H1 (cell line): ENCODE measurements around the gene PRDM15. TPM values are rescaled to one million over a fixed set of nuclear protein-coding genes. Genes with fewer than 3 reads are reported as not detected.

Source experiments
- CTCF ChIA-PET: fragments of 300-600 bp; sonication (Branson Sonifier 250); formaldehyde crosslinking; loops from one replicate; lab custom pipeline; 2021; ENCODE audit not compliant: partially characterized antibody; lab: Charles Lee
- POLR2A ChIA-PET: fragments of 300-600 bp; sonication (Branson Sonifier 250); formaldehyde crosslinking; loops from one replicate; lab custom pipeline; 2021; ENCODE audit warnings: inconsistent platforms; ENCODE audit not compliant: partially characterized antibody; lab: Charles Lee
- DNase-seq, 2 experiments: peaks; one replicate each; pipeline versions ENCODE4 v3.0.0 to v3.0.0-alpha.2; 2010 to 2022; ENCODE audit warnings: low spot score in 2 of 2, low read depth in 1 of 2, mixed read lengths in 1 of 2
- FAIRE-seq: peaks from 2 replicates; lab custom pipeline; 2011; peaks lifted over from hg19 to GRCh38; lab: Jason Lieb, UNC
- H2AFZ ChIP-seq: 2 replicates; pipeline ENCODE4 v1.8.1; 2012; ENCODE audit warnings: low read length, inconsistent platforms
- H2AK5ac ChIP-seq: 2 replicates; pipeline ENCODE4 v1.6.1; 2013; ENCODE audit warnings: low read depth, low read length
- H2BK120ac ChIP-seq: replicated peaks from 2 replicates; pipeline ENCODE3; 2013; ENCODE audit warnings: low read depth, low read length, inconsistent platforms
- H2BK12ac ChIP-seq: 2 replicates; pipeline ENCODE4 v1.6.1; 2013; ENCODE audit warnings: low read depth, low read length
- H2BK15ac ChIP-seq: 2 replicates; pipeline ENCODE4 v1.6.1; 2013; ENCODE audit warnings: low read length
- H2BK20ac ChIP-seq: 2 replicates; pipeline ENCODE4 v1.6.1; 2013; ENCODE audit warnings: low read length
- H2BK5ac ChIP-seq: 2 replicates; pipeline ENCODE4 v1.6.1; 2013; ENCODE audit warnings: low read depth, low read length
- H3K14ac ChIP-seq: 2 replicates; pipeline ENCODE4 v1.6.1; 2013; ENCODE audit warnings: inconsistent platforms; ENCODE audit not compliant: insufficient read length
- H3K18ac ChIP-seq: 2 replicates; pipeline ENCODE4 v1.6.1; 2013; ENCODE audit warnings: low read length; ENCODE audit errors: extremely low read depth
- H3K23ac ChIP-seq: 2 replicates; pipeline ENCODE4 v1.6.1; 2013; ENCODE audit warnings: inconsistent platforms; ENCODE audit not compliant: insufficient read length
- H3K23me2 ChIP-seq: 2 replicates; pipeline ENCODE4 v1.6.1; 2013; ENCODE audit warnings: low read depth, low read length
- H3K27ac ChIP-seq: 2 replicates; pipeline ENCODE4 v1.6.1; 2011; ENCODE audit warnings: low read depth, low read length, inconsistent platforms
- H3K27me3 ChIP-seq, 4 experiments: replicated peaks in 1 of 4; 1 replicate in 1 of 4; 2 replicates in 3 of 4; pipeline versions ENCODE4 v1.6.1 to v1.8.1; 2011 to 2013; ENCODE audit warnings: low read length in 3 of 4, mild to moderate bottlenecking in 3 of 4, inconsistent platforms in 2 of 4, mixed read lengths in 2 of 4, moderate library complexity in 1 of 4; ENCODE audit not compliant: control insufficient read depth in 3 of 4, insufficient read depth in 3 of 4; ENCODE audit errors: extremely low read depth in 1 of 4
- H3K36me3 ChIP-seq, 4 experiments: 2 replicates each; pipeline versions ENCODE4 v1.6.1 to v1.8.1; 2011 to 2013; ENCODE audit warnings: mild to moderate bottlenecking in 4 of 4, low read length in 3 of 4, moderate library complexity in 2 of 4, control low read depth in 1 of 4, inconsistent platforms in 1 of 4; ENCODE audit not compliant: insufficient read depth in 4 of 4, control insufficient read depth in 2 of 4
- H3K4ac ChIP-seq: replicated peaks from 2 replicates; pipeline ENCODE3; 2013; ENCODE audit warnings: low read length, low read depth, mixed read lengths, inconsistent platforms; ENCODE audit not compliant: insufficient read length
- H3K4me1 ChIP-seq, 4 experiments: replicated peaks in 1 of 4; 1 replicate in 1 of 4; 2 replicates in 3 of 4; pipeline versions ENCODE4 v1.6.1 to v1.8.1; 2011 to 2013; ENCODE audit warnings: low read length in 3 of 4, inconsistent platforms in 2 of 4, mixed read lengths in 1 of 4; ENCODE audit not compliant: insufficient read depth in 4 of 4, control insufficient read depth in 3 of 4
- H3K4me2 ChIP-seq, 2 experiments: 2 replicates each; pipeline versions ENCODE4 v1.6.1 to v1.8.1; 2011 to 2013; ENCODE audit warnings: low read depth in 2 of 2, low read length in 2 of 2, control low read depth in 1 of 2, inconsistent platforms in 1 of 2, mild to moderate bottlenecking in 1 of 2; ENCODE audit not compliant: insufficient read depth in 1 of 2
- H3K4me3 ChIP-seq, 4 experiments: fragments of 200-600, 300-600 bp in 1 of 4; sonication (generic), shearing (Covaris generic), sonication (Bioruptor Twin) in 1 of 4; 2 replicates each; pipeline versions ENCODE4 v1.5.1 to v1.8.1; 2011 to 2016; ENCODE audit warnings: low read length in 4 of 4, low read depth in 3 of 4, control low read depth in 2 of 4, inconsistent platforms in 2 of 4, mild to moderate bottlenecking in 2 of 4, mixed read lengths in 1 of 4, moderate library complexity in 1 of 4; ENCODE audit not compliant: insufficient read depth in 2 of 4; ENCODE audit errors: extremely low read depth in 1 of 4
- H3K56ac ChIP-seq: replicated peaks from 2 replicates; pipeline ENCODE3; 2013; ENCODE audit warnings: low read depth, mild to moderate bottlenecking, mixed read lengths, low read length, inconsistent platforms; ENCODE audit not compliant: insufficient read length
- H3K79me1 ChIP-seq: 2 replicates; pipeline ENCODE4 v1.6.1; 2013; ENCODE audit warnings: low read depth, low read length, control low read depth
- H3K79me2 ChIP-seq, 2 experiments: 2 replicates each; pipeline versions ENCODE4 v1.6.1 to v1.8.1; 2012 to 2013; ENCODE audit warnings: low read length in 2 of 2, mild to moderate bottlenecking in 2 of 2, inconsistent platforms in 1 of 2; ENCODE audit not compliant: insufficient read depth in 2 of 2, control insufficient read depth in 1 of 2
- H3K9ac ChIP-seq, 4 experiments: replicated peaks in 1 of 4; 1 replicate in 1 of 4; 2 replicates in 3 of 4; pipeline versions ENCODE4 v1.6.1 to v1.8.1; 2011 to 2013; ENCODE audit warnings: low read depth in 3 of 4, low read length in 3 of 4, control low read depth in 2 of 4, mild to moderate bottlenecking in 2 of 4, moderate library complexity in 2 of 4, inconsistent platforms in 1 of 4; ENCODE audit errors: extremely low read depth in 1 of 4
- H3K9me3 ChIP-seq, 2 experiments: 2 replicates each; pipeline versions ENCODE4 v1.6.1 to v1.8.1; 2012 to 2013; ENCODE audit warnings: mild to moderate bottlenecking in 2 of 2, moderate library complexity in 2 of 2, control low read depth in 1 of 2, inconsistent platforms in 1 of 2, low read depth in 1 of 2, low read length in 1 of 2, mixed read lengths in 1 of 2; ENCODE audit not compliant: insufficient read depth in 2 of 2
- H4K20me1 ChIP-seq, 2 experiments: replicated peaks in 1 of 2; 2 replicates each; pipeline versions ENCODE3 to v1.8.1; 2011 to 2013; ENCODE audit warnings: inconsistent platforms in 2 of 2, low read length in 2 of 2, mild to moderate bottlenecking in 1 of 2; ENCODE audit not compliant: insufficient read depth in 2 of 2, control insufficient read depth in 1 of 2
- H4K5ac ChIP-seq: 2 replicates; pipeline ENCODE4 v1.6.1; 2013; ENCODE audit warnings: low read length, low read depth, mixed read lengths, inconsistent platforms; ENCODE audit not compliant: insufficient read length
- H4K8ac ChIP-seq: 2 replicates; pipeline ENCODE4 v1.8.0; 2013; ENCODE audit warnings: mild to moderate bottlenecking, moderate library complexity, low read length, inconsistent platforms; ENCODE audit not compliant: insufficient read depth; ENCODE audit errors: extremely low read depth
- H4K91ac ChIP-seq: replicated peaks from 2 replicates; pipeline ENCODE3; 2013; ENCODE audit warnings: low read length, mixed read lengths, inconsistent platforms; ENCODE audit not compliant: insufficient read length
- CTCF ChIP-seq, 3 experiments: IDR thresholded peaks; 1 replicate in 2 of 3; 2 replicates in 1 of 3; pipeline versions ENCODE4 v1.5.1 to v1.6.1; 2011; ENCODE audit warnings: low read length in 3 of 3, mild to moderate bottlenecking in 3 of 3, inconsistent platforms in 2 of 3, low read depth in 1 of 3, moderate library complexity in 1 of 3; ENCODE audit not compliant: insufficient read depth in 1 of 3; ENCODE audit errors: control extremely low read depth in 1 of 3
- EZH2 ChIP-seq: fragments of 200-600 bp; sonication (generic); IDR thresholded peaks from 2 replicates; pipeline ENCODE4 v1.7.1; 2012; ENCODE audit warnings: low read depth, mild to moderate bottlenecking, moderate library complexity, low read length, inconsistent platforms; ENCODE audit not compliant: severe bottlenecking
- HDAC6 ChIP-seq: IDR thresholded peaks from one replicate; pipeline ENCODE4 v1.7.1; 2012; ENCODE audit warnings: low read depth, mild to moderate bottlenecking, inconsistent platforms, low read length, moderate library complexity
- KDM5A ChIP-seq: fragments of 200-600 bp; IDR thresholded peaks from 2 replicates; pipeline ENCODE4 v1.7.1; 2012; ENCODE audit warnings: mild to moderate bottlenecking, low read length, inconsistent platforms, mixed read lengths
- PHF8 ChIP-seq: fragments of 200-600 bp; sonication (generic); conservative IDR thresholded peaks from 2 replicates; pipeline ENCODE4 v1.7.1; 2012; ENCODE audit warnings: low read depth, mild to moderate bottlenecking, inconsistent platforms, low read length, moderate library complexity
- RAD21 ChIP-seq, 2 experiments: IDR thresholded peaks in 1 of 2; conservative IDR thresholded peaks in 1 of 2; 2 replicates each; pipeline ENCODE4 v1.6.1; 2011; ENCODE audit warnings: low read depth in 2 of 2, low read length in 2 of 2, improper control_type of control experiment in 1 of 2, inconsistent platforms in 1 of 2, mild to moderate bottlenecking in 1 of 2, moderate library complexity in 1 of 2
- SIX5 ChIP-seq: IDR thresholded peaks from 2 replicates; pipeline ENCODE4 v1.6.1; 2011; ENCODE audit warnings: mild to moderate bottlenecking, low read depth, low read length
- TBP ChIP-seq: IDR thresholded peaks from 2 replicates; pipeline ENCODE4 v1.6.1; 2011; ENCODE audit warnings: low read depth, low read length, improper control_type of control experiment
- WGBS, 2 experiments: shearing (Covaris generic) in 1 of 2; methylation state at CpG; one replicate each; pipeline versions ENCODE4 v1.1.6 to v1.1.7; 2013 to 2015; ENCODE audit warnings: low lambda C conversion rate in 2 of 2, mixed read lengths in 2 of 2, inconsistent platforms in 1 of 2, low coverage in 1 of 2, missing lambda C conversion rate in 1 of 2; ENCODE audit not compliant: insufficient replicate concordance in 2 of 2, insufficient coverage in 1 of 2, insufficient read length in 1 of 2; ENCODE audit errors: extremely low coverage in 1 of 2, missing lambda C conversion rate in 1 of 2; 5-methylcytosine and 5-hydroxymethylcytosine counted together
- polyA plus RNA-seq, 7 experiments: library from polyadenylated mRNA; depleted of rRNA in 3 of 7; stranded (reverse) in 5 of 7; unstranded in 2 of 7; fragments of >200 nt in 5 of 7; fragments of 200-250 nt in 2 of 7; gene quantifications; 1 replicate in 5 of 7; 2 replicates in 1 of 7; 4 replicates in 1 of 7; pipeline versions ENCODE4 v1.2.1 to v1.2.3, GENCODE V29; 2011 to 2013; ENCODE audit warnings: missing spikeins in 2 of 7, mixed read lengths in 2 of 7
- total RNA-seq: library from RNA; stranded (reverse); fragmentation: NEBNext Ultra II Directional; extraction: Animal tissue kit (Norgen Biotek cat#: 25700); gene quantifications from 2 replicates; pipeline ENCODE4 v1.2.1, GENCODE V29; 2021

PRDM15 gene
- total and polyA plus RNA-seq, 2 of the 8 experiments (the other 6 are each of a cell fraction or from before 2014, with no cell fraction given) = 9.7 to 10.5 TPM

GRCh38 chr21:41873005-41873404 is 6.1 kb downstream of the PRDM15 start:
- Histone ChIP-seq H3K79me1 (peaks cover 9% of the 10 kb centered on the region; the same call in 1 of the 2 replicates), H3K36me3 (no peaks in the 10 kb centered on the region), H3K23ac (no peak overlapping the region), H3K79me2 (peaks cover 0 to 37% of the 10 kb centered on the region in 2 experiments; a peak in 2 of 4 replicates), H2BK12ac (no peak overlapping the region), H3K4me1 (peaks cover 0 to 8% (median 0%) of the 10 kb centered on the region in 4 experiments; a peak in 4 of 7 replicates), H3K27me3 (no peaks in the 10 kb centered on the region), H3K4me2 (no peak overlapping the region), H4K20me1 (peaks cover 0 to 7% of the 10 kb centered on the region in 2 experiments), H2AK5ac (no peak overlapping the region), H4K91ac (no peak overlapping the region), H3K56ac (no peak overlapping the region), H3K9ac (no peak overlapping the region), H4K8ac (peak overlapping the region; percentile 29; the same call in 1 of the 2 replicates), H3K9me3 (no peaks in the 10 kb centered on the region), H2BK120ac (no peak overlapping the region), H3K27ac (no peak overlapping the region), H4K5ac (no peak overlapping the region), H2BK5ac (no peak overlapping the region), H2AFZ (no peak overlapping the region), H3K4me3 (no peak overlapping the region), H2BK20ac (no peak overlapping the region), H3K4ac (no peak overlapping the region), H3K23me2 (no peaks in the 10 kb centered on the region), H3K14ac (no peak overlapping the region), H2BK15ac (no peak overlapping the region), H3K18ac (no peak overlapping the region)
- ChIA-PET CTCF (interaction anchor here (0.6 to 2.8 kb wide), 8 partner anchors 10 to 252 kb away, joined by 3 to 9 read pairs (median 4); no protein-coding TSS in a partner anchor), POLR2A (interaction anchor here (1.0 kb wide), 1 partner anchor 11 kb away, joined by 3 read pairs; no protein-coding TSS in a partner anchor)
- FAIRE-seq (no peak), DNase-seq (no peak)
- WGBS, 2 experiments = 76% methylated on average over 13 of the region's 13 CpGs; no CpG with 5 or more reads in 1 of the 2 experiments
- TF ChIP-seq SIX5 (no peak), RAD21 (IDR thresholded peaks at IDR 0.05 in 1 of 2, conservative IDR thresholded peaks at IDR 0.05 in 1 of 2; ENCODE audit: low read depth in 2 of 2, low read length in 2 of 2) (peak; percentile 39 to 53), KDM5A (no peak), HDAC6 (no peak), TBP (no peak), CTCF (IDR thresholded peaks at IDR 0.05; ENCODE audit: control extremely low read depth in 1 of 3, insufficient read depth in 1 of 3, low read depth in 1 of 3, low read length in 3 of 3) (peak in 2 of 3 experiments; percentile 21 to 38; a peak in 3 of 4 replicates), PHF8 (no peak), EZH2 (no peak)
